ENCODE results near the gene PELI2.

Gene PELI2

GRCh38 chr14:56321861-56322260 is 203.7 kb downstream of the PELI2 start:
- no peak for DNase-seq

GRCh38 chr14:56322531-56322930 is 204.3 kb downstream of the PELI2 start:
- no peak for DNase-seq

GRCh38 chr14:56324454-56324853 is 206.2 kb downstream of the PELI2 start:
- DNase-seq: no peak

- no peak for DNase-seq
Observed at GRCh38 chr14:56324856-56325699, 206.9 kb downstream of the PELI2 start.

GRCh38 chr14:56328021-56328420 is 209.8 kb downstream of the PELI2 start:
- no peak for DNase-seq

GRCh38 chr14:56331592-56332216 is 213.5 kb downstream of the PELI2 start:
- peak; percentile 49 for DNase-seq

- no peak for DNase-seq
Observed at GRCh38 chr14:56333359-56334292, 215.4 kb downstream of the PELI2 start.

GRCh38 chr14:56334458-56334857 is 216.2 kb downstream of the PELI2 start:
- DNase-seq: no peak

GRCh38 chr14:56338674-56339073 is 220.5 kb downstream of the PELI2 start:
- DNase-seq: no peak

GRCh38 chr14:56339855-56340701 is 221.9 kb downstream of the PELI2 start:
- peak; percentile 5 for DNase-seq

- no peak for DNase-seq
Observed at GRCh38 chr14:56340932-56341331, 222.7 kb downstream of the PELI2 start.

GRCh38 chr14:56341766-56342493 is 223.7 kb downstream of the PELI2 start:
- no peak for DNase-seq

GRCh38 chr14:56342494-56342942 is 224.3 kb downstream of the PELI2 start:
- DNase-seq: no peak

- DNase-seq: no peak
Observed at GRCh38 chr14:56349960-56350359, 231.7 kb downstream of the PELI2 start.

Measured in COR-L47 (cell line).